Inflammatory macrophage (primary cell): ENCODE data around the gene HAPLN2.
"Not testable (repeated sequence)": the region's sequence is repeated elsewhere in the genome, so short reads cannot be mapped to it uniquely, and the experiment has no call there.

Experiments
- DNase-seq, 2 donors: peaks; one replicate each; pipeline ENCODE4 v3.0.0-alpha.2; 2020 to 2022
- total RNA-seq, 18 experiments: gene quantifications; one replicate each; lab custom pipeline; 2026; ENCODE audit warnings: mixed read lengths in 6 of 18, inconsistent platforms in 2 of 18; lab: John Stamatoyannopoulos, UW

Gene HAPLN2
- 0 to 0.16 (median 0) reads per million in 18 experiments for total RNA-seq

- peak in 1 of 2 donors; percentile 8 for DNase-seq
Measured at GRCh38 chr1:156618853-156619581, at the start of gene HAPLN2. TSS of gene HAPLN2 (plus strand) at chr1:156619415. CDS start at chr1:156623491, 4,076 bp downstream.

DNA sequence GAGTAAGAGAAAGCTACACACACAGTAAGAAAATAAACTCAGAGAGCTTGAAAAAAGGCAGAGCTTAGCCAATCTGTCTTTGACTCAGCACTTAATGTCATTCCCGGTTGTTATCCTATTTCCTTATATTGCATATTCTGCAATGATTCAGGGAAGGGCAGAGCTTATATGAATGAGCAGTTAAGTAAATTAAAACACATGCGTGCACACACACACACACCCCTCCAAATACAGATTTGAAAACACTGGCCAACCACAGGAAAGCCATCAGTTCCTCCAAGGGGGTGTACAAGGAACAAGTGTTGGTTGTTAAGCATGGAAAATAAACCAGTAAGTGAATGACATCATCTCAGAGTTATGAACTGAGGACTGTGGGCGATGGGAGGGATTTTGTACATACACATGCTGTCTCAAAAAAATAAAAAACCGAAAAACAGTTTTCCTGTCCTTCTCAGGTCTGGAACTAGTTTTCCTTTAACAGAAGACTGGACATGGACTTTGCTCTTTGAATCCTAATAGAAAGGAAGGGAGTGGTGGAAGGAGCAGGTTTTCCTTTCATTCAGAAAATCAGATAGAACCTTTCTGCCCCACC, 47.9 kb upstream of the HAPLN2 start:
- peak; percentile 76 to 77 for DNase-seq

- peak; percentile 89 to 90 for DNase-seq
Measured at GRCh38 chr1:156571919-156572662, 47.1 kb upstream of the HAPLN2 start, which contains the start of gene IQGAP3. TSS of gene IQGAP3 (minus strand) at chr1:156572565. CDS start at chr1:156572529, 36 bp downstream.

- no peak for DNase-seq
Measured at GRCh38 chr1:156572663-156573018, 46.6 kb upstream of the HAPLN2 start.

GRCh38 chr1:156574039-156574633, 45.1 kb upstream of the HAPLN2 start:
- DNase-seq: no peak

DNA sequence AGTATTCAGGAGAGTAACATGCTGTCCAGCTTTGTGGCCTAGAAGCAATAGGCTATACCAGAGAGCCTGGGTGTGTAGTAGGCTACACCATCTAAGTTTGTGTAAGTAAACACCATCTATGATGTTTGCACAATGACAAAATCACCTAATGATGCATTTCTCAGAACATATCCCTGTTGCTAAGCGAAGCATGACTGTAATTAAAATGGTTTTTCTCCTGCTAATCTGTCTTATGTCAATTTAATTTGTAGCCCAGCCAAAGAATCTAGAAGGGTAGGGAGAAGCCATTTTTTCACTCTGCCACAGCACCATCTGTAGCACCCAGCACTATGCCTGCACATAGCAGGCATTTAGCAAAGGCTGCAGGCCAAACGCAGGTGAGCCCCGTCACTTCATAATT, 41.7 kb upstream of the HAPLN2 start:
- no peak for DNase-seq

- no peak for DNase-seq
Measured at GRCh38 chr1:156578055-156578454, 41.2 kb upstream of the HAPLN2 start.

DNA sequence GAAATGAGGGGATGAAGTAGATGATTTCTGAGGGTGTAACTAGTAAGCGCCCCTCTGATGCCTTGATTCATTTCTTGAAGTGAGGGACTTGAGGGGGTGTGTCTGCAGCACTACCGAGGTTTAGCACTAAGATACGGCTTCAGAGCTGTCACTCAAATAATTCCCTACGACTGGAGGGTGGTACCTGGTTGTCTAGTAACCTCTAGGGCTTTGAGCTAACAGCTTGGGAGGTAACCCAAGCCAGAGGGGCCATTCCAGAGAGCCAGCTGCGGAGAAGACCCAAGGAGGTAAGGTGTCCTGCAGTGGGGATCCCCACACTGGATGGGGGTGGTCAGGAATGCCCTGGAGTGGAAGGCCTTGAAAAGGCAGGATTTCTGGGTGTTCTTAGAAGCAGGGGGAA, 39.7 kb upstream of the HAPLN2 start, which contains the start of gene TTC24:
Gene TTC24, plus strand, starts transcription at position 252 of the 400 bp plus-strand sequence. CDS start 1,642 bp downstream, outside the sequence.
- DNase-seq: no peak

GRCh38 chr1:156581661-156582387, 37.4 kb upstream of the HAPLN2 start:
- no peak for DNase-seq

GRCh38 chr1:156582388-156583017, 36.7 kb upstream of the HAPLN2 start:
- DNase-seq: no peak

DNA sequence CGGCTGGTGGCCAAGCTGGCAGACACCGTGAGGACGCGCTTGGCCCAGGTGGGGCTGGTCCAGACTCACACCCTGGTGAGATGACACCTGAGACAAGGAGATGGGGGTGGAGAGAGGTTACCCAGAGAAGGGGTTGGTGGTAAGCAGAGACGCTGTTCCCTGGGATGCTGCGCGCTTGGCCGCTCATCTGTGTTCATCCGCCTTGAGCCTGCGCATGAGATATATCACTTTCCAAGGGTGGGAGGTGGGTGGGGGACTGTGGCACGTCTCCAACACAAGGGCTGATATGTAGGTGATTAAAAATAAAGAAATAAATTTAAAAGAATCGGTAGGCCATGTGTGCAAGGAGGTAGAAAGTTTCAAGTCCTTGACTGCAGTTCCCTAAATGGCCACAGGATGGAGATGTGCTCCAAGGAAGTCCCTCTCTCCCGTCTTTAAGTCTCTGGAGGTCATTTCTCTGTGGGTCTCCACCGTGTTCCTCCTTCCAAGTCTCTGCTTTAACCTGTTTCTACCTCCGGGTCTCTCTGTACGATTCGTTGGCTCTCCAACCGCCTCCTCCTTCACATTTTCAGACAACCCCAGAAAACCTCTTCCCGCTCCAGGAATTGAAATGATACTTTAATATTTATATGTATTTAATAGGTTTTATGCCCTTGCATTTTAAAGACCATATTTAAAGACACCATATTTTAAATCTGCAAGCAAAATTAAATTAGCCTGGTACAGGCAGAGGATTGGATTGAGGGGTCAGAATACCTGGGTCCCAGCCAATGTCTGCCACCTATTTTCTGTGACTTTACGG, 35.2 kb upstream of the HAPLN2 start:
- peak; percentile 86 for DNase-seq

DNA sequence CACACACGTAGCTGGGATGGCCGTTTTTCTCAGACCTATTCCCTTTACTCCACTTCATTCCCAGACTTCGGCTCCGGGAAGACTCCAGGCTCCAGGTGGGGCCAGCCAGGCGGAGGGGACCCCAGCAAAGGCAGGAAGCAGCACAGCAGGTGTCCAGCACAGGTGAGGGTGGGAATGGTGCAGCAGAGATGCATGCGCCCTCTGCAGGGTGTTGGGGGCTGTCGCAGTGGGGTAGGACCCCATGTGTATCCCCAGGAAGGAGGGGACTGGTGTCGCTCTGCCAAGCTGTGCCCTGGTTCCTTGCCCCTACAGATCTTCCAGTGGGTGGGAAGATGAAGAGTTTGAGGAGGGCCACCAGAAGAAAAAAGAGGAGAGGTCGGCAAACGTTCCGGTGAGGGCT, 34.4 kb upstream of the HAPLN2 start:
- no peak for DNase-seq

DNA sequence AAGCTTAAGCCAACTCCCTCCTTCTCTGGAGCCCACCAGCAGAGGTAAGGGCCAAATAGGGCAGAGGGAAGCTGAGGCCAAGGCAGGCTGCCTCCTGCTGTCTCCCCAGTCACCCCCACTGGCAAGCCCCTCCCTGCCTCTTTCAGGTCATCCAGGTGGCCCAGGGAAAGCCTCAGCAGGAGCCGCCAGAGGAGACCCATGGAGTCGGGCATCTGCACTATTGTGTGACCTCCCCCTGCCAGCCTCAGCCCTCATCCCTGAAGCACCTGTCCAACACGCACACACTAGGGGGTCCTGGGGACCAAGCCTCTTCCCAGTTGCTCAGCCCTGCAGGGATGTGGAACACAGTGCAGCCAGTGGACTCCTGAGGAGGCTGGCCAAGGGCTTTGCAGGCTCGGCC, 32.9 kb upstream of the HAPLN2 start:
- no peak for DNase-seq

DNA sequence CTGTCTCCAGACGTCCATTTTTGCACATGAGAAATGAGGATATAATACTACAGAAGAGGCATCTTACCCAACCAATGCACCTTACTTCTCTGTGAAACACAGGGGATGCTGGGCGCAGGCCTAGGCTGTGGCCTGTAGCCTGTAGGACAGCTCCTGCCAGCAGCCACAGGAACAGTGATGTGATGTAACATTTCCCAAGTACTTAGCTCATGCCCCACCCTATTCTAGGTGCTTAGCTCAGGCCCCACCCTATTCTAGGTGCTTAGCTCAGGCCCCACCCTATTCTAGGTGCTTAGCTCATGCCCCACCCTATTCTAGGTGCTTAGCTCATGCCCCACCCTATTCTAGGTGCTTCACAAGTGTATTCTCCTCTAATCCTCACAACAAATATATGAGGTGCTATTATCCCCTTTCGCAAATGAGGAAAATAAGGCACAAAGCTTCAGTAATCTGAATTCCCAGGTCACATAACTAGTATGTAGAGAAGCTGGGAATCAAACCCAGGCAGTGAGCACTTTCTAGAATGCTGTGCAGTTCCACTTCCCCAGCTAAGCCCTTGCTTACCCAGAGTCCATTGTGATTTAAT, 32.2 kb upstream of the HAPLN2 start:
- no peak for DNase-seq

DNA sequence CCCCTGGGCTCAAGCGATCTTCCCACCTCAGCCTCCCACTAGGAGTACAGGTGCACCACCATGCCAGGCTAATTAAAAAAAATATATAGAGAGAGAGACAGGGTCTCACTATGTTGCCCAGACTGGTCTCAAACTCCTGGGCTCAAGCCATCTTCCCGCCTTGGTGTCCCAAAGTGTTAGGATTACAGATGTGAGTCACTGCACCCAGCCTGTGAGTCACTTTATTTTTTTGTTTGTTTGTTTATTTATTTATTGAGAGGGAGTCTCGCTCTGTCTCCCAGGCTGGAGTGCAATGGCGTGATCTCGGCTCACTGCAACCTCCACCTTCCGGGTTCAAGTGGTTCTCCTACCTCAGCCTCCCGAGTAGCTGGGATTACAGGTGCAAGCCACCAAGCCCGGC, 31.3 kb upstream of the HAPLN2 start:
- not testable (repeated sequence) for DNase-seq

GRCh38 chr1:156589546-156589945, 29.7 kb upstream of the HAPLN2 start:
- no peak for DNase-seq

DNA sequence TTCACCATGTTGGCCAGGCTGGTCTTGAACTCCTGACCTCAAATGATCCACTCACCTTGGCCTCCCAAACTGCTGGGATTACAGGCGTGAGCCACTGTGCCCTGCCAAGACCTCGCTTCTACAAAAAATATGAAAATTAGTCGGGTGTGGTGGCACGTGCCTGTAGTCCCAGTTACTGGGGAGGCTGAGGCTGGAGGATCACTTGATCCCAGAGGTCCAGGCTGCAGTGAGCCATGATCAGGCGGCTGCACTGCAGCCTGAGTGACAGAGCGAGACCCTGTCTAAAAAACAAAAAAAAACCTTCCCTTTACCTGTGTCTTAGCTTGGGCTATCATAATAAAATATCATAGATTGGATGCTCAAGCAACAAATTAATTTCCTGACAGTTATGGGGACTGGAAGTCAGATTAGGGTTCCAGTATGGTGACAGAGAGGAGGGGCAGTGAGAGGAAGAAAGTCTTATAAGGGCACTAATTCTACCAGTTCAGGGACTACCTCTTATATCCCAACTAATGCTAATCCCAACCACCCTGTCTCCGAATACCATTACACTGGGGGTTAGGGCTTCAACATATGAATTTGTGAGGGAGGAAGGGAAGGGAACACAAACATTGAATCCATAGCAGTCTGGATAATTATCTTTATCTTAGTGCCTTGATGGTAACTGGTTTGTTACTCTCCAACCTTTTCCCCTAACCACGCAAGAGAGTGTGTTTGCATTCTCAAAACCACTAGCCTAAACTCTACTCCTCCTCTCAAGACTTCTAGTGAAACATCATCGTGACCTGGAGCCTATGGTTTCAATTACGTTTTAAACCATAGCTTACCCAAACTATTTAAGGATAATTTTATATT, 28.7 kb upstream of the HAPLN2 start:
- no peak for DNase-seq

- no peak for DNase-seq
Measured at GRCh38 chr1:156591181-156591431, 28.1 kb upstream of the HAPLN2 start.

GRCh38 chr1:156591432-156592157, 27.6 kb upstream of the HAPLN2 start, which contains the start of gene NAXE:
TSS of gene NAXE (plus strand) at chr1:156591776. CDS start at chr1:156591805, 29 bp downstream.
- peak; percentile 71 to 81 for DNase-seq
